Breast epithelium (tissue), 4 donors: ENCODE results near the gene C5orf22. TPM values are rescaled to one million over a fixed set of nuclear protein-coding genes. Genes with fewer than 3 reads are reported as not detected.
"Not testable (repeated sequence)": the region's sequence is repeated elsewhere in the genome, so short reads cannot be mapped to it uniquely, and the experiment has no call there.

ENCODE experiments used
- DNase-seq, 2 donors: peaks; one replicate each; pipeline ENCODE4 v3.0.0-alpha.2; 2019; ENCODE audit warnings: low spot score in 2 of 2
- H3K27ac ChIP-seq, 2 donors: fragments of 200-600 bp; sonication (generic) in 1 of 2; one replicate each; pipeline ENCODE4 v1.5.1; 2016 to 2019; ENCODE audit warnings: mild to moderate bottlenecking in 1 of 2
- H3K27me3 ChIP-seq, 2 donors: fragments of 200-600 bp; sonication (generic) in 1 of 2; one replicate each; pipeline versions ENCODE4 v1.5.1 to v1.6.0; 2017 to 2019; ENCODE audit warnings: control low read depth in 1 of 2, mild to moderate bottlenecking in 1 of 2
- H3K36me3 ChIP-seq: fragments of 200-600 bp; one replicate; pipeline ENCODE4 v1.5.1; 2019
- H3K4me1 ChIP-seq, 2 donors: fragments of 200-600 bp; sonication (generic); one replicate each; pipeline ENCODE4 v1.5.1; 2016 to 2019; ENCODE audit warnings: control low read depth in 1 of 2
- H3K4me3 ChIP-seq, 3 donors: fragments of 200-600 bp; sonication (generic); 1 replicate in 2 of 3; 2 replicates in 1 of 3; pipeline ENCODE4 v1.5.1; 2016 to 2019; ENCODE audit warnings: mild to moderate bottlenecking in 3 of 3, moderate library complexity in 2 of 3
- H3K9me3 ChIP-seq, 2 donors: fragments of 200-600 bp; sonication (generic) in 1 of 2; one replicate each; pipeline ENCODE4 v1.5.1; 2016 to 2019; ENCODE audit warnings: control low read depth in 1 of 2
- POLR2A ChIP-seq: fragments of 450-650 bp; IDR thresholded peaks from one replicate; pipeline ENCODE4 v1.6.1; 2016; ENCODE audit warnings: antibody characterized with exemption, mild to moderate bottlenecking, moderate library complexity
- POLR2AphosphoS5 ChIP-seq, 3 donors: sonication (generic); formaldehyde crosslinking; IDR thresholded peaks; one replicate each; pipeline ENCODE4 v1.6.1; 2017; ENCODE audit warnings: antibody characterized with exemption in 3 of 3
- intact Hi-C: fragments of 100-400 bp; cut with DNase I; formaldehyde crosslinking; loops from one replicate; pipeline ENCODE4 v1.15.1; 2023; ENCODE audit warnings: low total_unique reads
- total RNA-seq, 3 donors: library from RNA; depleted of rRNA; stranded (reverse); fragments of >200 nt; gene quantifications; one replicate each; pipeline ENCODE4 v1.1.0, GENCODE V29; 2016
- TF ChIP-seq, protein P1 (sequence below), 3 donors: fragments of 450-650 bp; IDR thresholded peaks; one replicate each; pipeline ENCODE4 v1.5.1; 2016 to 2017; ENCODE audit warnings: antibody characterized with exemption in 3 of 3, mild to moderate bottlenecking in 3 of 3, moderate library complexity in 3 of 3

C5orf22 gene
- total RNA-seq, 3 donors from 2014 or later = 14.4 to 25.8 (median 17.4) TPM

DNA sequence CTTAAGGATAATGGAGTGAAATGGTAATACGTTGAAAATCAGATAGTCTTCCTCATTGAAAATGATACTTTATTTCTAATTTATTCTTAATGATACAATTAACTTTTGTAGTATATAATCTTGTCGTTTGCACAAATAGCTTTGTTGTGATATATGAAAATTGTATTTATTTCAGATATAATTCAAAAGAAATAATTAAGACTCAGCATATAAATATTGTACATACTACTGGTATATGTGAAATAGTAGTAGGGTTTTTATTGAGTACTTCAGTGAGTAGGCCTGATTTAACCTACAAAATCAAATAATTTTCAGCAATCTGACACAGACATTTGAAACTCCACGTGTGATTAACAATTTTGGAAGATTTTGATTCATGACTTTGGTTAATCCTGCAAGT lies 4.8 kb downstream of the C5orf22 start:
- Histone ChIP-seq H3K27ac (no peak overlapping the region), H3K36me3 (no peaks in the 10 kb centered on the region)
- no peak for DNase-seq

DNA sequence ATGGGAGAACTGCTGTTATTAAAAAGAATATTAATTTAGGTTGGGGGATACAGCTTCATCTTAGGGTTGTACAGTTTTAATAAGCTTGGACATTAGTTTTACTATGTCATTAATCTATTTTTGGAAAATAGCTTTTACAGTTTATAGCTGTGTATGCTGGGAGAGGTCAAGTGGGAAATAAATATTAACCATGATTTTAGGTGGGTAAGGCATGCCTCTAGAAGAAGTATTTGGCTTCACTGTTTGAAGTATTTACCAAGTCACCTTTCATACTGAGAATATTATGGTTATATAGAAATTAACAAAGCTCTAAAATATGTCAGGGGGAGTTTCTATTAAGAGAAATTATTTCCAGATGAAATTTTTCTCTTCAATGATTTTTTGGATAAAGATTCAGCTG lies 5.2 kb downstream of the C5orf22 start:
- DNase-seq = no peak
- H3K36me3 ChIP-seq = no peaks in the 10 kb centered on the region

More for the DNA sequence above, 4.8 kb downstream of the C5orf22 start:
- intact Hi-C loops = no loop called here
- TF ChIP-seq POLR2AphosphoS5 (IDR thresholded peaks at IDR 0.05) (no peak), POLR2A (no peak)
- TF ChIP-seq, protein P1, sequence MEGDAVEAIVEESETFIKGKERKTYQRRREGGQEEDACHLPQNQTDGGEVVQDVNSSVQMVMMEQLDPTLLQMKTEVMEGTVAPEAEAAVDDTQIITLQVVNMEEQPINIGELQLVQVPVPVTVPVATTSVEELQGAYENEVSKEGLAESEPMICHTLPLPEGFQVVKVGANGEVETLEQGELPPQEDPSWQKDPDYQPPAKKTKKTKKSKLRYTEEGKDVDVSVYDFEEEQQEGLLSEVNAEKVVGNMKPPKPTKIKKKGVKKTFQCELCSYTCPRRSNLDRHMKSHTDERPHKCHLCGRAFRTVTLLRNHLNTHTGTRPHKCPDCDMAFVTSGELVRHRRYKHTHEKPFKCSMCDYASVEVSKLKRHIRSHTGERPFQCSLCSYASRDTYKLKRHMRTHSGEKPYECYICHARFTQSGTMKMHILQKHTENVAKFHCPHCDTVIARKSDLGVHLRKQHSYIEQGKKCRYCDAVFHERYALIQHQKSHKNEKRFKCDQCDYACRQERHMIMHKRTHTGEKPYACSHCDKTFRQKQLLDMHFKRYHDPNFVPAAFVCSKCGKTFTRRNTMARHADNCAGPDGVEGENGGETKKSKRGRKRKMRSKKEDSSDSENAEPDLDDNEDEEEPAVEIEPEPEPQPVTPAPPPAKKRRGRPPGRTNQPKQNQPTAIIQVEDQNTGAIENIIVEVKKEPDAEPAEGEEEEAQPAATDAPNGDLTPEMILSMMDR (IDR thresholded peaks at IDR 0.05) = no peak
- H3K4me3 ChIP-seq = no peak overlapping the region
- peaks cover 0 to 16% of the 10 kb centered on the region in 2 donors for H3K4me1 ChIP-seq
- no peaks in the 10 kb centered on the region for H3K27me3 ChIP-seq
- H3K9me3 ChIP-seq = no peaks in the 10 kb centered on the region

DNA sequence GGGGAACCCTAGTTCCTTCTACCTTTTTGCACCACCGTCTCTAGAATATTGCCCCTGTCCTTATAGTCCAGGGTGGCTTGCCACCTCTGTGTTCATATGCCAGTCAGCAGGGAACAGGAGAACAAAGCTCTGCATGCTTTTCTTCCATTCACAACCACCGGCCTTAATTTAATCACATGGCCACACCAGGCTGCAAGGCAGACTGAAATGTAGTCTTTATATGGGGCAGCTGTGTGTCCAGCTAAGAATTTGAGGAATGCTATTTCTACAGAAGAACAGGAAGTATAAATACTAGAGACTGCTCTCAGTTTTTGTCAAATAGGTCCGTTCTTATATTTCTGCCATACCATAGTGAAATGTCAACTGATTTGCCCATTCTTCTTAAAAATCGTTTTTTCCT lies 5.8 kb downstream of the C5orf22 start:
- H3K9me3 ChIP-seq = no peaks in the 10 kb centered on the region
- H3K4me3 ChIP-seq = no peak overlapping the region
- H3K36me3 ChIP-seq = no peaks in the 10 kb centered on the region
- no peaks in the 10 kb centered on the region for H3K27me3 ChIP-seq
- H3K27ac ChIP-seq = no peak overlapping the region
- no peak for DNase-seq
- peaks cover 0 to 14% of the 10 kb centered on the region in 2 donors for H3K4me1 ChIP-seq
- no peak for TF ChIP-seq POLR2AphosphoS5 (IDR thresholded peaks at IDR 0.05)
- TF ChIP-seq, protein P1 (IDR thresholded peaks at IDR 0.05) = no peak
- no peak for TF ChIP-seq POLR2A
- intact Hi-C loops = no loop called here

More for the DNA sequence above, 5.2 kb downstream of the C5orf22 start:
- intact Hi-C loops = no loop called here
- no peaks in the 10 kb centered on the region for H3K27me3 ChIP-seq
- TF ChIP-seq POLR2AphosphoS5 (IDR thresholded peaks at IDR 0.05) (no peak), POLR2A (no peak)
- TF ChIP-seq, protein P1 (IDR thresholded peaks at IDR 0.05) = no peak
- no peak overlapping the region for H3K4me3 ChIP-seq
- H3K9me3 ChIP-seq = no peaks in the 10 kb centered on the region
- H3K27ac ChIP-seq = no peak overlapping the region
- peaks cover 0 to 16% of the 10 kb centered on the region in 2 donors for H3K4me1 ChIP-seq

DNA sequence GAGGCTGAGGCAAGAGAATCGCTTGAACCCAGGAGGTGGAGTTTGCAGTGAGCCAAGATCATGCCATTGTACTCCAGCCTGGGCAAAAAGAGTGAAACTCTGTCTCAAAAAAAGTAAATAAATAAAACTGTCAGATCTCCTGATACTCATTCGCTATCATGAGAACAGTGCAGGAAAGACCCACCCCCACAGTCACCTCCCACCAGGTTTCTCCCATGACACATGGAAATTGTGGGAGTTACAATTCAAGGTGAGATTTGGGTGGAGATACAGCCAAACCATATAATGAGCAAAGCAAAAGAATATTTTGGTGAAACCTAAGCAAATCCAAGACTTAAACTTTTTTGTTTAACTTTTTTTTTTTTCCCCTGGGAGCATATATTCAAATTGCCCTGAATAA lies 17.0 kb downstream of the C5orf22 start:
- H3K4me3 ChIP-seq, H3K27ac ChIP-seq, intact Hi-C loops, H3K4me1 ChIP-seq, H3K9me3 ChIP-seq, H3K27me3 ChIP-seq, DNase-seq: not testable (repeated sequence)
- peaks cover 12% of the 10 kb centered on the region for H3K36me3 ChIP-seq

DNA sequence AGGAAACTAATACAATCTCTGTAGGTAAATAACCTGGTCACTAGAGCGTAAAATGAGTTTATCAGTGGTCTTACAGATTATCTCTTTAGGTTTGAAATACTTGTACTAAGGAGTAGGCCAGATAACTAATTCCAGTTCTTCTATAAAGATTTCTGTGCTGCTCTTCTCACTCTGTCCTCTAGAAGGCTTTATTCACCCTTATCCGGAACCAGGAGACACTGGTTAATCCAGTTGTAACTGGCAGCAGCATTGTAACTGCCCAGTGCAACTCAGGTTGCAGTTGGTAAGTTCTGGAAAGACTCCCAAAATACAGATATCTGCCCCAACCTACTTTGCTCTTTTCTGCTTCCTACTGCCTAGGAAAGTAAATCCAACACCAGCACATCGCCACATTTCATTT lies 19.8 kb downstream of the C5orf22 start:
- TF ChIP-seq, protein P1 (IDR thresholded peaks at IDR 0.05) = no peak
- no peak for TF ChIP-seq POLR2AphosphoS5 (IDR thresholded peaks at IDR 0.05)
- TF ChIP-seq POLR2A = no peak
- H3K4me1 ChIP-seq = no peaks in the 10 kb centered on the region
- H3K27ac ChIP-seq = no peak overlapping the region
- H3K9me3 ChIP-seq = no peaks in the 10 kb centered on the region
- H3K36me3 ChIP-seq = peaks cover 8% of the 10 kb centered on the region
- DNase-seq = no peak
- no peaks in the 10 kb centered on the region for H3K27me3 ChIP-seq
- no peak overlapping the region for H3K4me3 ChIP-seq
- intact Hi-C loops = no loop called here

DNA sequence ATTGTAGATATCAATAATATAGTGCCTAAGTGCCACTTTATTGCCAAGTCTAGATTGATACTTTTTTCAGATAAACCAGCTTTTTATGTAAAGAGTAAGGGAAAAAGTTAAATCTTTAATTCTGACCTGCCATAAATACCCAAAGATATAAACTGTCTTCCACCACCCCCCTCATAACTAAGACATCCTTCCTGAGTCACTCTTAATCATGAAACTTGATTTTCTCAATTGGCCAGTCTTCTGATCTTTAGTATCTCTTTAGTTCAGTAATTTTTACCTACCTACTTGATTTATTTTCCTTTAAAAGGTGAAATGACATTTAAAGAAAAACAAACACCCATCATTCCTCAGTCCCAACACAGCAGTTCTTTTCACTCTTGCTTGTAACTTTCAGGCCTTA lies 21.8 kb downstream of the C5orf22 start:
- Histone ChIP-seq H3K9me3 (no peaks in the 10 kb centered on the region), H3K4me1 (no peaks in the 10 kb centered on the region), H3K4me3 (no peak overlapping the region), H3K27me3 (no peaks in the 10 kb centered on the region), H3K27ac (no peak overlapping the region), H3K36me3 (no peaks in the 10 kb centered on the region)
- intact Hi-C loops = no loop called here
- TF ChIP-seq, protein P1 (IDR thresholded peaks at IDR 0.05) = no peak
- no peak for TF ChIP-seq POLR2AphosphoS5 (IDR thresholded peaks at IDR 0.05)
- no peak for TF ChIP-seq POLR2A
- no peak for DNase-seq
